Skeletal muscle tissue (tissue), 4 donors: Measurements from ENCODE around the gene MUS81. TPM values are rescaled to one million over a fixed set of nuclear protein-coding genes. Genes with fewer than 3 reads are reported as not detected.

Source experiments
- H3K27ac ChIP-seq: one replicate; pipeline ENCODE4 v1.7.0; 2013; ENCODE audit warnings: mild to moderate bottlenecking, low read depth, low read length, inconsistent platforms
- H3K27me3 ChIP-seq, 3 donors: one replicate each; pipeline ENCODE4 v1.7.0; 2013; ENCODE audit warnings: low read length in 3 of 3; ENCODE audit not compliant: control insufficient read depth in 3 of 3, insufficient read depth in 3 of 3
- H3K36me3 ChIP-seq, 3 donors: one replicate each; pipeline ENCODE4 v1.7.0; 2013; ENCODE audit warnings: low read length in 3 of 3; ENCODE audit not compliant: control insufficient read depth in 3 of 3, insufficient read depth in 3 of 3
- H3K4me1 ChIP-seq, 3 donors: one replicate each; pipeline ENCODE4 v1.7.0; 2013; ENCODE audit warnings: low read length in 3 of 3, mild to moderate bottlenecking in 3 of 3; ENCODE audit not compliant: control insufficient read depth in 3 of 3, insufficient read depth in 3 of 3
- H3K4me3 ChIP-seq, 3 donors: one replicate each; pipeline ENCODE4 v1.7.0; 2013; ENCODE audit warnings: low read length in 3 of 3
- H3K9ac ChIP-seq, 3 donors: one replicate each; pipeline ENCODE4 v1.7.0; 2013; ENCODE audit warnings: low read length in 3 of 3, mild to moderate bottlenecking in 3 of 3, moderate library complexity in 2 of 3, low read depth in 1 of 3
- H3K9me3 ChIP-seq, 3 donors: one replicate each; pipeline ENCODE4 v1.7.0; 2013; ENCODE audit warnings: low read length in 3 of 3; ENCODE audit not compliant: control insufficient read depth in 3 of 3
- total RNA-seq: library from RNA; depleted of rRNA; stranded (reverse); fragments of >200 nt; gene quantifications from one replicate; pipeline ENCODE4 v1.2.3, GENCODE V29; 2014
- donor health status: Osteomylitis.

MUS81 gene
- total RNA-seq, result 34.4 TPM

- Histone ChIP-seq H3K9ac (peak within 1 kb of the TSS; percentile 88 to 99 (median 97)), H3K36me3 (peaks cover 45 to 47% (median 45%) of the 10 kb centered on the region in 3 donors)
These were observed at the start of gene MUS81 for GRCh38 chr11:65860278-65861164. TSS of gene MUS81 (plus strand) at chr11:65860433. CDS start at chr11:65860754, 321 bp downstream.

GRCh38 chr11:65811764-65812475 is 48.3 kb upstream of the MUS81 start:
- Histone ChIP-seq H3K36me3 (peaks cover 0 to 2% (median 0%) of the 10 kb centered on the region in 3 donors), H3K4me3 (no peak overlapping the region), H3K9me3 (no peaks in the 10 kb centered on the region), H3K9ac (no peak overlapping the region), H3K27ac (no peak overlapping the region), H3K27me3 (peaks cover 24 to 41% (median 39%) of the 10 kb centered on the region in 3 donors), H3K4me1 (peaks cover 0 to 9% (median 3%) of the 10 kb centered on the region in 3 donors)

More at GRCh38 chr11:65860278-65861164, at the start of gene MUS81:
- Histone ChIP-seq H3K4me3 (peak within 1 kb of the TSS; percentile 84 to 99 (median 84)), H3K27me3 (no peaks in the 10 kb centered on the region), H3K9me3 (no peaks in the 10 kb centered on the region), H3K4me1 (peaks cover 44 to 55% (median 46%) of the 10 kb centered on the region in 3 donors), H3K27ac (peak within 1 kb of the TSS; percentile 95)

- H3K9me3 ChIP-seq, result no peaks in the 10 kb centered on the region
- no peak overlapping the region for H3K27ac ChIP-seq
- H3K27me3 ChIP-seq, result peaks cover 9 to 21% (median 17%) of the 10 kb centered on the region in 3 donors
- no peak overlapping the region for H3K4me3 ChIP-seq
- peaks cover 3 to 10% (median 7%) of the 10 kb centered on the region in 3 donors for H3K4me1 ChIP-seq
- peak overlapping the region in 1 of 3 donors; percentile 13 for H3K9ac ChIP-seq
- H3K36me3 ChIP-seq, result peaks cover 0 to 2% (median 0%) of the 10 kb centered on the region in 3 donors
These were observed 45.9 kb upstream of the MUS81 start for GRCh38 chr11:65814131-65814985.

GRCh38 chr11:65814986-65815565 is 45.2 kb upstream of the MUS81 start:
- Histone ChIP-seq H3K36me3 (peaks cover 0 to 2% (median 0%) of the 10 kb centered on the region in 3 donors), H3K27ac (no peak overlapping the region), H3K4me3 (no peak overlapping the region), H3K27me3 (peaks cover 6 to 15% (median 14%) of the 10 kb centered on the region in 3 donors), H3K9me3 (no peaks in the 10 kb centered on the region), H3K9ac (no peak overlapping the region), H3K4me1 (peaks cover 3 to 8% (median 7%) of the 10 kb centered on the region in 3 donors)

GRCh38 chr11:65816696-65817095 is 43.5 kb upstream of the MUS81 start:
- peaks cover 0 to 4% (median 2%) of the 10 kb centered on the region in 3 donors for H3K27me3 ChIP-seq
- peak overlapping the region in 1 of 3 donors; percentile 41 for H3K9ac ChIP-seq
- no peak overlapping the region for H3K4me3 ChIP-seq
- peaks cover 0 to 2% (median 0%) of the 10 kb centered on the region in 3 donors for H3K36me3 ChIP-seq
- no peak overlapping the region for H3K27ac ChIP-seq
- peaks cover 3 to 7% (median 5%) of the 10 kb centered on the region in 3 donors for H3K4me1 ChIP-seq
- no peaks in the 10 kb centered on the region for H3K9me3 ChIP-seq

- peak overlapping the region; percentile 65 to 92 (median 85) for H3K9ac ChIP-seq
- H3K36me3 ChIP-seq, result peaks cover 0 to 2% (median 0%) of the 10 kb centered on the region in 3 donors
- peak overlapping the region; percentile 71 to 89 (median 81) for H3K4me3 ChIP-seq
- no peaks in the 10 kb centered on the region for H3K27me3 ChIP-seq
- H3K4me1 ChIP-seq, result peaks cover 3 to 7% (median 5%) of the 10 kb centered on the region in 3 donors
- H3K9me3 ChIP-seq, result no peaks in the 10 kb centered on the region
- H3K27ac ChIP-seq, result no peak overlapping the region
These were observed 42.9 kb upstream of the MUS81 start for GRCh38 chr11:65817312-65817834.

- H3K27ac ChIP-seq, result no peak overlapping the region
- H3K36me3 ChIP-seq, result peaks cover 0 to 2% (median 0%) of the 10 kb centered on the region in 3 donors
- H3K9me3 ChIP-seq, result no peaks in the 10 kb centered on the region
- H3K27me3 ChIP-seq, result no peaks in the 10 kb centered on the region
- peak overlapping the region; percentile 71 to 89 (median 81) for H3K4me3 ChIP-seq
- peaks cover 3 to 7% (median 5%) of the 10 kb centered on the region in 3 donors for H3K4me1 ChIP-seq
- H3K9ac ChIP-seq, result peak overlapping the region; percentile 65 to 92 (median 85)
These were observed 42.2 kb upstream of the MUS81 start for GRCh38 chr11:65817835-65818680.

GRCh38 chr11:65821107-65821506 is 39.1 kb upstream of the MUS81 start:
- no peaks in the 10 kb centered on the region for H3K9me3 ChIP-seq
- no peaks in the 10 kb centered on the region for H3K27me3 ChIP-seq
- no peak overlapping the region for H3K4me3 ChIP-seq
- H3K36me3 ChIP-seq, result no peaks in the 10 kb centered on the region
- peak overlapping the region in 1 of 3 donors; percentile 16 for H3K9ac ChIP-seq
- no peak overlapping the region for H3K27ac ChIP-seq
- H3K4me1 ChIP-seq, result peaks cover 3 to 5% (median 5%) of the 10 kb centered on the region in 3 donors
